Activated CD4-positive, alpha-beta T cell treated with anti-CD3 and anti-CD28 coated beads, Interleukin-2, amount 50 U/mL, for 24 hours (primary cell): Measurements from ENCODE around the gene PRKX.
"Not testable (repeated sequence)": the region's sequence is repeated elsewhere in the genome, so short reads cannot be mapped to it uniquely, and the experiment has no call there.

ENCODE experiments used
- DNase-seq, 2 donors: peaks; one replicate each; pipeline ENCODE4 v3.0.0-alpha.2; 2020; ENCODE audit warnings: low read depth in 1 of 2, low spot score in 1 of 2

The PRKX gene

GRCh38 chrX:3655181-3655580 is 58.3 kb downstream of the PRKX start:
- no peak for DNase-seq

- no peak for DNase-seq
These were observed 60.3 kb downstream of the PRKX start for GRCh38 chrX:3653111-3653510.

GRCh38 chrX:3651277-3651676 is 62.2 kb downstream of the PRKX start:
- DNase-seq, result no peak

GRCh38 chrX:3648084-3648483 is 65.4 kb downstream of the PRKX start:
- DNase-seq, result no peak

GRCh38 chrX:3639858-3640631 is 73.4 kb downstream of the PRKX start:
- not testable (repeated sequence) for DNase-seq

DNA sequence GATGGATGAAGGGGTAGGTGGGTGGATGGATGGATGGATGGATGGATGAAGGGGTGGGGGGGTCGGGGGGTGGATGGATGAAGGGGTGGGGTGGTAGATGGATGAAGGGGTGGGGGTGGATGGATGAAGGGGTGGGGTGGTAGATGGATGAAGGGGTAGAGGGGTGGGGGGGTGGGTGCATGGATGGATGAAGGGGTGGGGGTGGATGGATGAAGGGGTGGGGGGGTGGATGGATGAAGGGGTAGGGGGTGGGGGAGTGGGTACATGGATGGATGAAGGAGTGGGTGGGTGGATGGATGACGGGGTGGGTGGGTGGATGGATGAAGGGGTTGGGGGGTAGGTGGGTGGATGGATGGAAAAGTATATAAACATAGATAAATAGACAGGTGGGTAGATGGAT is 74.2 kb downstream of the PRKX start:
- no peak for DNase-seq

DNA sequence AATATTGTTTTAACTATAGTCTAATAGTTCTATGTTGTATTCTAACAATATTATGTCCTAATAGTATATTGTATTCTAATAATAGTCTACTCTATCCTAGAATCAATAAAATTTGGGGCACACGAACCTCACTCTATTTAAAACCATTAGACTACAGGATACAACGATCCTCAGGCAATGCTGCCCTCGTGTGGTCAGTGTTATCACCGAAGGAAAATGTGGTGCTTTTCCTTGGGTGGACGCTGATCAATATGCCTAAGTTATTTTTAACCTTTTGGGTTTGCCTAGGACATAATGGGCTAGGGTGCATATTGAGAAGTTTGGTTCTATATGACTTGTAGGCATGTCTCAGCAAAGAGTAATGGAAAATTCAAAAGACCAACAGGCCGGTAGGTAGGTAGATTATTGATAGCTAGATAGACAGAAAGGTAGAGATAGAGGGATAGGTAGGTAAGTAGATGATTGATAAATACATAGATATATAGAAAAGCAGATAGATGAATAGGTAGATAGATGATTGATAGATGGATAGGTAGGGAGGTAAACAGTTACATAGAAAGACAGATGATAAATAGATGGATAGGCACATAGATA is 75.1 kb downstream of the PRKX start:
- no peak for DNase-seq

GRCh38 chrX:3636803-3637202 is 76.6 kb downstream of the PRKX start:
- no peak for DNase-seq

DNA sequence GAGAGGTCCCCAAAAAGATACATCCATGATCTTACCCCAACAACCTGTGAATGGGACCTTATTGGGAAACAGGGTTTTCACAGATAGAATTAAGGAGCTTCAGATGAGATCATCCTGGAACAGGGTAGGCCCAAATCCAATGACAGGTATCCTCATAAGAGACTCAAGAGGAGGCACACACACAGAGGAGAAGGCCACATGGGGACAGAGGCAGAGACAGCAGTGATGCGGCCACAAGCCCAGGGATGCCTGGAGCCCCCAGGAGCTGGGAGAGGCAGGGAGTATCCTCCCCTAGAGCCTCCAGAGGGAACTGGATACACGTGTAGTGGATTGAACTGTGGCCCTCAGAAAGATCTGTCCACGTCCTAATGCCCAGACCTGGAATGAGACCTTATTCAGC is 82.3 kb downstream of the PRKX start:
- DNase-seq, result no peak

- DNase-seq, result no peak
These were observed 85.9 kb downstream of the PRKX start for GRCh38 chrX:3627594-3627993.

DNA sequence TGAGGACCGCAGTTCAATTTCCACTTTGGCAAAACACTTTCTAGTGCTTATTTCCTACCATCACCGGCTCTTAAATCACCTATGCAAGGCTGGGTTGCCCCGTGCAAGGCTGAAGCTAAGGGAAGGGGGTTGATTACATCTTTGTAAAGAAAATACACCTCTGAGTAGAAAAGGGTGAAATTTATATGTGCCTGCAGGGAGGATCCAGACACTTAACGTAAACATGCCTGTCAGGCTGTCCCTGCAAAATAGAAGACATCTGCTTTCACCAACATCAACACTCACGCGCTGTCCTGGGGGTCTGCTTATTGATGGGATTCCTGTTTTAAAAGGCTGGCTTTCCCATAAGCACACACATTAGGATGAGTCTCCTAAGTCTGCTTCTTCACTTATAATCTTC is 92.0 kb downstream of the PRKX start:
- DNase-seq, result no peak

GRCh38 chrX:3611744-3612143 is 101.7 kb downstream of the PRKX start:
- DNase-seq, result not testable (repeated sequence)

DNA sequence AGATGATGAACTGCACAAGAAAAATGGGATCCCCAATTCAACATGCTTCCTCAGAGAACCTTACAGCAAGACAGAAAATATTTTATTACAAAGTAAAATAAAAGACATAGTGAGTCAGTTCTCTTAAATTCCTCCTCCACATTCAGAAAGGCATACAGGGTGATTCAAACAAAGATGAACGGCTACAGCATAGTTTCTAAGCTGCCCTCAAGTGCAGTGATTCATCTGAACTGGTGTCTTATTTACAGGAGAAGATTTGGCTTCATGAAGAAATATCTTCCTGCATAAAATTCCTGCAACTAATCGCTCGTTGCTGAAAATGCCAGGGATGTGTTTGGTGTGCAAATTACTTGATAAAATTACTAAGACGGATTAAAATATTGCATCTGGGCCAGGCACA is 103.6 kb downstream of the PRKX start:
- no peak for DNase-seq

DNA sequence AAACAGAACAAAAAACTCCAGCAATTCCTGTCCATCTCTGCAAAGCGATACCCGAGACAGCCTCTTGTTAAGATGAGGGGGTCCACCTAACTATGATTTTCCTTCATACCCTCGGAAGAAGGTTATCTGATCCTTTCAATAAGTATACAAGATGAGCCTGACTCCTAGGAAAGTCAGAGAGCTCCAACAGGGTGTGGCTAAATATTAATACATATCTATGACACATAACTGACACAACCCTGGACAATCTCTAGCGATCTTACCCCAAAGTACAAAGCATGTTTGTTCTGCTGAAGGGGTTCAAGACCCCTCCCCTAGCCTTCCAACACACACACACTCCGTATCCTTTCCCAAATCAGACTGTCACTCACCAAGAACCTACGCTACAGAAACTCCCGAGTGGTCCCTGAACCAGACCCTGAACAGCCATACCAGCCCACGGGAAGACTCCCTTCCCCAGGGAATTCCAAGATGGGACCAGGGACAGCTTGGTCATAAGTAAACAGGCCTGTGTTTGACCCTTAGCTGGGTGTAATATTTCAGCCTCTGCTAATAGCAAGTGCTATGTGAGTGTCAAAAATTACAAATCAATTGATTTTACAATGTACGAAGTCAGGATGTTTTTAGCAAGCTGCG is 110.3 kb downstream of the PRKX start:
- no peak for DNase-seq

GRCh38 chrX:3599802-3600430 is 113.5 kb downstream of the PRKX start:
- DNase-seq, result no peak

DNA sequence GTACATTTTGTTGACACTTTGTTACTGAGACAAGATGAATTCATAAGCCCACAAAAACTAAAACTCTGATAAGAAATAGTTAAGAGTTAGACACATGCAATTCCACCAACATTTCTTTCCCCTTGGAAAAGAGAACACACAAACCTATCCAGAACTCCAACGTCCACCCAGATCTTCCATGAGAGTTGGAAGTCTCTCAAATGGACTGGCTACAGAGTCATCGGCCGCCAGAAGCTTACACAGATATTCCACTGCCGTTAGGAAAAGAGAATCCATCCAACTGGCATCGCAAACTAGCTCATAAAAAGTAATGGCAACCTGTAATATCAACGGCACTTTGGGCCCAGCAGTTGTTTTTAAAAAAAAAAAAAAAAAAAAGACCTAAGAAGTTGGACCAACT is 114.7 kb downstream of the PRKX start:
- DNase-seq, result no peak

DNA sequence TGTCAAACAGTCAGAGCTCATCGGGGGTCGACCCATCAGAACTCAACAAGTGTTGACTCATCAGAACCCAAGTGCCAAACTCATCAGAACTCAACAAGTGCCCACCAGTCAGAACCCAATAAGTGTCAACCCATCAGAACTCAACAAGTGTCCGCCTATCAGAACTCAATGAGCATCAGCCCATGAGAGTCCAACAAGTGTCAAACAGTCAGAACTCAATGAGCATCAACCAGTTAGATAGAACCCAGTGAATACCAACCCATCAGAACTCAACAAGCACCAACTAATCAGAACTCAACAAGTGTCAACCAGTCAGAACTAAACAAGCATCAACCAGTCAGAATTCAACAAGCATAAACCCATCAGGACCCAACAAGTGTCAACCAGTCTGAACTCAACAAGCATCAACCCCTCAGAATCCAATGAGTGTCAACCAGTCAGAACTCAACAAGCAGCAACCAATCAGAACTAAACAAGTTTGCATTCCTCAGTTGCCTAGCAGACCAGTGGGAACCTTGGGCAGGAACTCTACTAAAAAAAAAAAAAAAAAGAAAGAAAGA is 115.3 kb downstream of the PRKX start:
- DNase-seq, result no peak

DNA sequence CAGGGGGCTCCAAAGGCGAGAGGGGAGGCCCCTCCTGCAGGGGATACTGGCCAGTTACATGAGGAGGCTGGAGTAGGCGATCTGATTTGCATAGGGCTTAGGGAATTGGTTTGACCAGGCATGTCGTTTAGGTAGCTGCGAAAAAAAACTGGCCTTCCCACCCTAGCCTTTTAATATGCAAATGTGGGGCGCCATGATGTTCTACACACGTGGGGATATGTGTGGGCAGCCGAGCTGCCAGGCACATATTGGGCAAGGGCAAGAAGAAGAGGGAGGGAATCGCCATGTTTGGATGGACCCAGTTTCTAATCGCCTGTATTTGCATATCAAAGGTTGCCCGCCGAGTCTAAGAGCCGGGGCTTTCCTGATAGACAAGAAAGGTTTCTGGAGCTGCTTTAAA is 121.3 kb downstream of the PRKX start:
- no peak for DNase-seq

GRCh38 chrX:3589474-3589873 is 124.0 kb downstream of the PRKX start:
- no peak for DNase-seq

DNA sequence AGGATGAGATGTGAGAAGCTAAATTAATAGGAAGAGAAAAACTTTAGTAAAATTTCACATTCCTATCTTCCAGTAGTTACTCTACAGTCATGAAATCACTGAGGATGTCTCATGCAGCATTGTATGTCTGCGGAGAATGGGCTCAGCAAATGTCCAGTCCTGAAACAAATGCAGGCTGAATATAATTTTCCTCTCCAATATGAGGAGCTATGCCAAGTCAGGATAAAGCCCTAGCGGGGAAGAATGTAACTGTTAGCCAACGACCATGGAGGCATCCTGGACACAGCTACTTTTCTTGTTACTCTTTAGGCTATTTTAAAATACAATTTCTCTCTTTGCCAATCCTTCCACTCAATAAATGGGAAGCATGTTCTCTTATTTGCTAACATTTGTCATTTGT is 127.7 kb downstream of the PRKX start:
- no peak for DNase-seq

DNA sequence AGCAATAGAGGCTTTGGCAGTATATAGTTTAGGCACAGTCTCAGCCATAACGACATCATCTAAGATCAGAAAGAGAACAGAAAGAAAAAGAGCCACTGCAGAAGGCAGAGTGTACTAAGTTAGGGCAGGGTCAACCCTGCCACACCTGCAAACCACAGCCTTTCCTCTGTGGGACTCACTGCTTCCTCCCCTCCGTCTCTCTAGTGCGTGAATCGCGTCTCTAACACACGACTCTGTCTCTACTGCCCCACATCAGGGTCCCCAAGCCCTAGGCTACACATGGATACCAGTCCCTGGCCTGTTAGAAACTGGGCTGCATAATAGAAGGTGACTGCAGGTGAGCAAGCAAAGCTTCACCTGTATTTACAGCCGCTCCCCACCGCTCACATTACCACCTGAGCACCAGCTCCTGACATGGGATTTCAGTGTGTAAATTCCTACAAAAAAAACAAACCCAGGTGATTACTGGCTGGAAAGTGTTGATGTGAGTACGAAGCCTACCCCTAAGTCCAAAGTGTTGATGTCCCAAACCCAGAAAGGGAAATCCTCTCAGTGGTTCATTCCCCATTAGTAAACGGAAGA is 128.9 kb downstream of the PRKX start:
- DNase-seq, result no peak
